Adrenal gland (tissue), 5 donors: ENCODE measurements around the gene ABLIM1.

Experiments
- POLR2A ChIP-seq, 2 donors: fragments of 450-650 bp; IDR thresholded peaks; one replicate each; pipeline ENCODE4 v1.6.1; 2017; ENCODE audit warnings: antibody characterized with exemption in 2 of 2, mild to moderate bottlenecking in 2 of 2, moderate library complexity in 1 of 2
- TF ChIP-seq, protein P1 (sequence below), 6 experiments: fragments of 450-650 bp in 4 of 6; fragments of 200-600 bp in 2 of 6; sonication (generic) in 1 of 6; IDR thresholded peaks; 1 replicate in 5 of 6; 2 replicates in 1 of 6; pipeline versions ENCODE4 v1.5.1 to v1.8.0; 2016 to 2021; ENCODE audit warnings: antibody characterized with exemption in 6 of 6, mild to moderate bottlenecking in 2 of 6, moderate library complexity in 1 of 6
- donor health status: DM: no; HTN: no; CAD: no.

DNA sequence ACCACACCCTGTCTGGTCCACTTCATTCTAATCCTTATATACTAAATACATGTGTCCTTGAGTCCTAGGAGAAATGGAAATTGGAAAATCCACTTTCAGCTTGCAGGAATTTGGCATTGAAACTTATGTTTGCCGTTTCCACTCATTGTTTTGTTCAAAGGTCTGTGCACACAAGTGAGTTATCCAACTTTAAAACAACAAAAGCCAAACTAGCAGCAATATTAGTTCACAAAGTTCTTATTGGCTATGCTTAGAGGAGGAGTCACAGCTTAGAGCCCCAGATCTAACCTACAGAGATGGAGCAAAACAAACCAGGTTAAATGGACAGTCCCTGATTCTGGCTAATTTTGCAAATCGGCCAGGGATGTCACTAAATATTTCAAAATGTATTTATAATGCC is 209.2 kb downstream of the ABLIM1 start:
- TF ChIP-seq, protein P1, sequence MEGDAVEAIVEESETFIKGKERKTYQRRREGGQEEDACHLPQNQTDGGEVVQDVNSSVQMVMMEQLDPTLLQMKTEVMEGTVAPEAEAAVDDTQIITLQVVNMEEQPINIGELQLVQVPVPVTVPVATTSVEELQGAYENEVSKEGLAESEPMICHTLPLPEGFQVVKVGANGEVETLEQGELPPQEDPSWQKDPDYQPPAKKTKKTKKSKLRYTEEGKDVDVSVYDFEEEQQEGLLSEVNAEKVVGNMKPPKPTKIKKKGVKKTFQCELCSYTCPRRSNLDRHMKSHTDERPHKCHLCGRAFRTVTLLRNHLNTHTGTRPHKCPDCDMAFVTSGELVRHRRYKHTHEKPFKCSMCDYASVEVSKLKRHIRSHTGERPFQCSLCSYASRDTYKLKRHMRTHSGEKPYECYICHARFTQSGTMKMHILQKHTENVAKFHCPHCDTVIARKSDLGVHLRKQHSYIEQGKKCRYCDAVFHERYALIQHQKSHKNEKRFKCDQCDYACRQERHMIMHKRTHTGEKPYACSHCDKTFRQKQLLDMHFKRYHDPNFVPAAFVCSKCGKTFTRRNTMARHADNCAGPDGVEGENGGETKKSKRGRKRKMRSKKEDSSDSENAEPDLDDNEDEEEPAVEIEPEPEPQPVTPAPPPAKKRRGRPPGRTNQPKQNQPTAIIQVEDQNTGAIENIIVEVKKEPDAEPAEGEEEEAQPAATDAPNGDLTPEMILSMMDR (IDR thresholded peaks at IDR 0.05), result no peak
- TF ChIP-seq POLR2A (IDR thresholded peaks at IDR 0.05), result no peak
